GM06990 (cell line): ENCODE results near the gene CUL1.

Experiments
- DNase-seq: peaks from one replicate; pipeline ENCODE4 v3.0.0-alpha.2; 2011; ENCODE audit not compliant: insufficient read length; ENCODE audit errors: extremely low read depth
- H3K27me3 ChIP-seq: replicated peaks from 2 replicates; pipeline ENCODE4 v1.6.0; 2011; ENCODE audit warnings: low read length; ENCODE audit not compliant: control insufficient read depth, insufficient read depth
- H3K36me3 ChIP-seq: 2 replicates; pipeline ENCODE4 v1.5.1; 2011; ENCODE audit warnings: low read length; ENCODE audit not compliant: control insufficient read depth, insufficient read depth
- H3K4me3 ChIP-seq: replicated peaks from 2 replicates; pipeline ENCODE4 v1.5.1; 2011; ENCODE audit warnings: low read depth, mild to moderate bottlenecking, control low read depth, low read length
- CTCF ChIP-seq: IDR thresholded peaks from 2 replicates; pipeline ENCODE4 v1.5.1; 2011; ENCODE audit warnings: low read length, control low read depth, mild to moderate bottlenecking, inconsistent platforms; ENCODE audit not compliant: insufficient read depth, poor library complexity, severe bottlenecking

The CUL1 gene

GRCh38 chr7:148809856-148810255 is 111.2 kb downstream of the CUL1 start:
- peaks cover 21% of the 10 kb centered on the region for H3K36me3 ChIP-seq
- no peak for TF ChIP-seq CTCF
- no peak overlapping the region for H3K4me3 ChIP-seq
- no peaks in the 10 kb centered on the region for H3K27me3 ChIP-seq
- DNase-seq, result no peak

DNA sequence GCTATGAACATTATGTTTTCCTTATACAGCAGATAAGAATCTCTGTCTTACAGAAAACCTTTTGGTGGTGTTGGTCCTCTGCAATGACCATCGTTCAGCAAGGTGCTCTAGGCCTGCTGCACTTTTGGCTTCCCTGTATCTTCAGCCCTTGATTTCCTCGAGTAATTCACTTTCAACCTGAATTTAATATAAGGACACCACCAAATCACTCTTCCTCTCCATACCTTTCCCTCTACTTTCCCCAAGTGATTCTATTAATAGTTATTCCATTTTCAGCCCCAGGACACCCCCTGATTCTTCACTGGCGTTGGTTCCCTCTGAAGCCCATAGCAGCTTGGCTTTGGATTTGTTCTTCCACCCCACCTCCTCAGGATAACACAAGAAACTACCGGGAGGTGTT is 113.2 kb downstream of the CUL1 start:
- TF ChIP-seq CTCF, result no peak
- Histone ChIP-seq H3K36me3 (peaks cover 20% of the 10 kb centered on the region), H3K27me3 (no peaks in the 10 kb centered on the region), H3K4me3 (no peak overlapping the region)
- no peak for DNase-seq

DNA sequence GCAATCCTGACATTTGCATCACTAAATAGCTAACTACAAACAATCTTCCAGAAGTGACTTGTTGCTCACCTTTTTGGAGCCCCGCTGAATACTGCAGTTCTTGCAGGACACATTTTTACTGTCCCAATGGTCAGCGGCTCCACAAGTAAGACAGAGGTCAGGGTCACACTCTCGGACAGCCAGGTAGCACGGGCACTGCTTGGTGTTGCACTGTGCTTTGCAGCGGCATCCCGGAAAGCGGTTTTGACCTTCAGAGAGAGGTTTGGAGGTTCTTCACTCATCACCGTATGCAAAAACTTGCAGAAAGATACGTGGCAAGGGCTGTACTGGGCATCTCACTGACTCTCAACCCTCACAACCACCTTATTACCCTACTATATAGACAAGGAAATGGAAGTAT is 115.2 kb downstream of the CUL1 start:
- Histone ChIP-seq H3K36me3 (peaks cover 14% of the 10 kb centered on the region), H3K4me3 (no peak overlapping the region), H3K27me3 (no peaks in the 10 kb centered on the region)
- TF ChIP-seq CTCF, result no peak
- DNase-seq, result no peak

GRCh38 chr7:148814922-148815559 is 116.3 kb downstream of the CUL1 start:
- H3K4me3 ChIP-seq, result no peak overlapping the region
- peaks cover 15% of the 10 kb centered on the region for H3K36me3 ChIP-seq
- TF ChIP-seq CTCF, result no peak
- H3K27me3 ChIP-seq, result no peaks in the 10 kb centered on the region
- no peak for DNase-seq

DNA sequence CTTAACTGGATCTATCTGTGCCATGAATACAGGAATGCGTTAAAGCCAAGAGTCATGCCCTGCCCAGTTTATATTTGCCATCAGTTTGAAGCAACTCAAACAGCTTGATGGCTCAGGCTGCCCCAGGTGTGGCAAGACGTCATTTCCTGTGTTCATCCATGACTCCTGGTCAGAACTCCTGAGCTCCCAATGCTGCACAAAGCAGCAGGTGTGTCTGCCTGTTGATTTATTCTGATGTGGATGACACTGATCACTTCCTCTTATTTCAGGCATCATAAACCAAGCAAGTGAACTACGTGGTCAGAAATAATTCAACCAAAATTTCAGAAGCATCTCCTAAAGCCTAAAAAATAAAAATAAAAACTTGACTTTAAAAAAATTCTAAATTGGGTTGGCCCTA is 116.9 kb downstream of the CUL1 start:
- DNase-seq, result no peak
- peaks cover 15% of the 10 kb centered on the region for H3K36me3 ChIP-seq
- H3K4me3 ChIP-seq, result no peak overlapping the region
- TF ChIP-seq CTCF, result no peak
- H3K27me3 ChIP-seq, result no peaks in the 10 kb centered on the region
